ENCODE measurements around the gene PANX1. TPM values are rescaled to one million over a fixed set of nuclear protein-coding genes. Genes with fewer than 3 reads are reported as not detected.

The PANX1 gene
- total RNA-seq, 1 experiment from 2014 or later: 39.0 TPM

DNA sequence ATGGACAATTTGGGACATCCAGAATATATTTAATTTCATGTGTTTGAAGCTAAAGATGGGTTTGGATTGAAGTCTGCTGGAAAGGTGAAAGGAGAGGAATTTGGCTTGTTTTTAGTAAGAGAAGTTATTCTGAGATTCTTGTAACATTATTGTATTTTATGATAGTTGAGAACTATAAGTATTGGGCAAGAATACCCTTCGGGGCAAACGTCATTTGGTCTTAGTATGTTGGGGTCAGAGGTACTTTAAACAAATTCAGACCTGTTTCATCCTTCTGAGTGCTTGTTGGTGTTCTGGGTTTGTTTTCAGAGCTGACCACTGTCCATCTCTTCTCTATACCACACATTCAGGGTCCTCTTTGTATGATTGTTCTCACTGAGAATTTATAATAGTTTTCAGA lies 19.5 kb downstream of the PANX1 start:
- Histone ChIP-seq H3K27me3 (replicated peaks; ENCODE audit: insufficient read depth, low read depth, low read length, poor library complexity) (no peaks in the 10 kb centered on the region), H3K9me3 (ENCODE audit: low read depth, low read length, poor library complexity, severe bottlenecking) (no peaks in the 10 kb centered on the region), H3K27ac (ENCODE audit: low read depth, low read length, poor library complexity, severe bottlenecking) (no peak overlapping the region), H3K4me1 (ENCODE audit: insufficient read depth, low read length, poor library complexity, severe bottlenecking) (peaks cover 11% of the 10 kb centered on the region), H3K4me3 (ENCODE audit: low read depth, low read length, poor library complexity, severe bottlenecking) (no peak overlapping the region), H3K36me3 (ENCODE audit: insufficient read depth, low read length, poor library complexity, severe bottlenecking) (no peaks in the 10 kb centered on the region)
- no TSS peak for BruUV-seq (replicated peaks)
- DNase-seq (ENCODE audit: low spot score): no peak
- intact Hi-C loops (cut with micrococcal nuclease; ENCODE audit: unreplicated experiment): no loop called here
- TF ChIP-seq, protein P1, sequence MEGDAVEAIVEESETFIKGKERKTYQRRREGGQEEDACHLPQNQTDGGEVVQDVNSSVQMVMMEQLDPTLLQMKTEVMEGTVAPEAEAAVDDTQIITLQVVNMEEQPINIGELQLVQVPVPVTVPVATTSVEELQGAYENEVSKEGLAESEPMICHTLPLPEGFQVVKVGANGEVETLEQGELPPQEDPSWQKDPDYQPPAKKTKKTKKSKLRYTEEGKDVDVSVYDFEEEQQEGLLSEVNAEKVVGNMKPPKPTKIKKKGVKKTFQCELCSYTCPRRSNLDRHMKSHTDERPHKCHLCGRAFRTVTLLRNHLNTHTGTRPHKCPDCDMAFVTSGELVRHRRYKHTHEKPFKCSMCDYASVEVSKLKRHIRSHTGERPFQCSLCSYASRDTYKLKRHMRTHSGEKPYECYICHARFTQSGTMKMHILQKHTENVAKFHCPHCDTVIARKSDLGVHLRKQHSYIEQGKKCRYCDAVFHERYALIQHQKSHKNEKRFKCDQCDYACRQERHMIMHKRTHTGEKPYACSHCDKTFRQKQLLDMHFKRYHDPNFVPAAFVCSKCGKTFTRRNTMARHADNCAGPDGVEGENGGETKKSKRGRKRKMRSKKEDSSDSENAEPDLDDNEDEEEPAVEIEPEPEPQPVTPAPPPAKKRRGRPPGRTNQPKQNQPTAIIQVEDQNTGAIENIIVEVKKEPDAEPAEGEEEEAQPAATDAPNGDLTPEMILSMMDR (conservative IDR thresholded peaks at IDR 0.05; ENCODE audit: low read depth, low read length): no peak
- TF ChIP-seq EZH2 (IDR thresholded peaks at IDR 0.05; ENCODE audit: borderline replicate concordance, low read depth, low read length, poor library complexity, severe bottlenecking): no peak
- ChIA-PET POLR2A (ENCODE audit: low non-redundant PET) (no interaction called here), CTCF (no interaction called here)

DNA sequence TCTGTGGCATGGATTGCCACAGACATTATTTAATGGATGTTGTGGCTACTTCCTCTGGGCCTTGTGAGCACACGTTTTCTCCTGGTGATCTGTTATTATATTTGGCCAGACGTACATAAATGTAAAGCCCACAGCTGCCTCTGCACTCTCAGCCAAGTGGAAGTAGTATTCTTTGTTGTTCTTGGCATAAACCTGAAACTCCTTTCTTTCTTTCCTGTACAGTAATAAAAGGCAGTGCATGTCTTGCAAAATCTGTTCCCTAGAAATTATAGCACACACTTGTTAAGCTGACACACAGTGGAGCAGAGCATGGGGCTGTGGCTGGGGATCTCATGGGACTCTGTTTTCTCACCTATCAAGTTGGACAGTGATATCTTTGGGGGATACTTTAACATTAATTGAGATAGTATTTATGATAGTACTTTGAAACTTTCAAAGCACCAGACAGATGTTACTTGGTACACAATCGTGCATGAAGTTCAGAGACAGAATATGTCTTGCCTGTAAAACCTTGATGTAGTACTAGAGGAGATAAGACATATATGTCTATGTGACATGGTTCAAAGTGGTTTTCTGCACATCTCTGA lies 20.9 kb downstream of the PANX1 start:
- ChIA-PET POLR2A (ENCODE audit: low non-redundant PET) (no interaction called here), CTCF (no interaction called here)
- H3K4me3 ChIP-seq (ENCODE audit: low read depth, low read length, poor library complexity, severe bottlenecking): no peak overlapping the region
- H3K4me1 ChIP-seq (ENCODE audit: insufficient read depth, low read length, poor library complexity, severe bottlenecking): peaks cover 11% of the 10 kb centered on the region
- H3K27me3 ChIP-seq (replicated peaks; ENCODE audit: insufficient read depth, low read depth, low read length, poor library complexity): no peaks in the 10 kb centered on the region
- TF ChIP-seq, protein P1 (conservative IDR thresholded peaks at IDR 0.05; ENCODE audit: low read depth, low read length): no peak
- TF ChIP-seq EZH2 (IDR thresholded peaks at IDR 0.05; ENCODE audit: borderline replicate concordance, low read depth, low read length, poor library complexity, severe bottlenecking): no peak
- H3K36me3 ChIP-seq (ENCODE audit: insufficient read depth, low read length, poor library complexity, severe bottlenecking): no peaks in the 10 kb centered on the region
- no TSS peak for BruUV-seq (replicated peaks)
- no peak overlapping the region for H3K27ac ChIP-seq (ENCODE audit: low read depth, low read length, poor library complexity, severe bottlenecking)
- DNase-seq (ENCODE audit: low spot score): no peak
- H3K9me3 ChIP-seq (ENCODE audit: low read depth, low read length, poor library complexity, severe bottlenecking): no peaks in the 10 kb centered on the region
- intact Hi-C loops (cut with micrococcal nuclease; ENCODE audit: unreplicated experiment): no loop called here

DNA sequence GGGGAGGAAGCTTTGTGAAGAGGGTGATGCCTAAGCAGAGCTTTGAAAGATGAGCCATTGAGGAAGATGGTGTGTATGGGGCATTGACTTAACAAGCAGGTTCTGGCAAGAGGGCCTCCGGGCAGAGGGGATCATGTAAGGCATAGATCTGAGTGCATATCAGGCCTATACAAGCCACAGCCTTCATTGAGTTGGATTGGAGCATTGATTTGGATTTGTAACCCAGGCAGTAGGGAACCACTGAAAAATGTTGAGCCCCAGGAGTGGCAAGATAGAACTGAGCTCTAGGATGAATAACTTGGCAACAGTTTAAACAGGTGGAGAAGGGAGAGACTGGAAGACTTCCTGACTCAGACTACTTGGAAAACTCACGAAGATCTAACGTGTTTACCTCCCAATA lies 21.4 kb downstream of the PANX1 start:
- Histone ChIP-seq H3K27me3 (replicated peaks; ENCODE audit: insufficient read depth, low read depth, low read length, poor library complexity) (no peaks in the 10 kb centered on the region), H3K4me3 (ENCODE audit: low read depth, low read length, poor library complexity, severe bottlenecking) (no peak overlapping the region), H3K9me3 (ENCODE audit: low read depth, low read length, poor library complexity, severe bottlenecking) (no peaks in the 10 kb centered on the region), H3K4me1 (ENCODE audit: insufficient read depth, low read length, poor library complexity, severe bottlenecking) (peaks cover 11% of the 10 kb centered on the region), H3K36me3 (ENCODE audit: insufficient read depth, low read length, poor library complexity, severe bottlenecking) (no peaks in the 10 kb centered on the region), H3K27ac (ENCODE audit: low read depth, low read length, poor library complexity, severe bottlenecking) (no peak overlapping the region)
- no TSS peak for BruUV-seq (replicated peaks)
- POLR2A ChIA-PET (ENCODE audit: low non-redundant PET): no interaction called here
- DNase-seq (ENCODE audit: low spot score): no peak
- CTCF ChIA-PET: no interaction called here
- TF ChIP-seq, protein P1 (conservative IDR thresholded peaks at IDR 0.05; ENCODE audit: low read depth, low read length): no peak
- TF ChIP-seq EZH2 (IDR thresholded peaks at IDR 0.05; ENCODE audit: borderline replicate concordance, low read depth, low read length, poor library complexity, severe bottlenecking): no peak
- intact Hi-C loops (cut with micrococcal nuclease; ENCODE audit: unreplicated experiment): no loop called here

Data from A673 (cell line).